NCI-H526 (cell line): ENCODE measurements around the gene GCC1.
A peak's percentile ranks its signal among the peaks of the same experiment; 100 is the strongest.

ENCODE experiments used
- DNase-seq, 2 experiments: peaks; one replicate each; lab custom pipeline; 2025; lab: John Stamatoyannopoulos, UW

Gene GCC1

GRCh38 chr7:127585044-127585953 is at the start of gene GCC1:
GCC1 (minus strand) TSS chr7:127585596; CDS start chr7:127585182, 414 bp downstream.
- peak; percentile 64 to 93 for DNase-seq

GRCh38 chr7:127632276-127632910 is 47.0 kb upstream of the GCC1 start:
- DNase-seq, result no peak

GRCh38 chr7:127629268-127629854 is 44.0 kb upstream of the GCC1 start:
- DNase-seq, result peak; percentile 24 to 65

- DNase-seq, result no peak
Observed at GRCh38 chr7:127628445-127628844, 43.0 kb upstream of the GCC1 start.

- no peak for DNase-seq
Observed at GRCh38 chr7:127625331-127625730, 39.9 kb upstream of the GCC1 start.

- DNase-seq, result no peak
Observed at GRCh38 chr7:127620406-127621233, 35.2 kb upstream of the GCC1 start.

- DNase-seq, result no peak
Observed at GRCh38 chr7:127619681-127620405, 34.4 kb upstream of the GCC1 start.

- no peak for DNase-seq
Observed at GRCh38 chr7:127618775-127619174, 33.4 kb upstream of the GCC1 start.

- no peak for DNase-seq
Observed at GRCh38 chr7:127618042-127618441, 32.6 kb upstream of the GCC1 start, which contains the start of gene PAX4. PAX4 (minus strand) TSS chr7:127618142; CDS start chr7:127615928, 2,214 bp downstream.

- DNase-seq, result no peak
Observed at GRCh38 chr7:127616724-127617123, 31.3 kb upstream of the GCC1 start.

GRCh38 chr7:127612263-127612662 is 26.9 kb upstream of the GCC1 start:
- no peak for DNase-seq

GRCh38 chr7:127609297-127609696 is 23.9 kb upstream of the GCC1 start:
- no peak for DNase-seq

- no peak for DNase-seq
Observed at GRCh38 chr7:127608446-127608845, 23.1 kb upstream of the GCC1 start.

- no peak for DNase-seq
Observed at GRCh38 chr7:127600885-127601284, 15.5 kb upstream of the GCC1 start.

- DNase-seq, result peak in 1 of 2 experiments; percentile 25
Observed at GRCh38 chr7:127598318-127598717, 12.9 kb upstream of the GCC1 start.

- no peak for DNase-seq
Observed at GRCh38 chr7:127595737-127596136, 10.3 kb upstream of the GCC1 start.

- no peak for DNase-seq
Observed at GRCh38 chr7:127594490-127594889, 9.1 kb upstream of the GCC1 start.

- no peak for DNase-seq
Observed at GRCh38 chr7:127592550-127592949, 7.2 kb upstream of the GCC1 start.

- no peak for DNase-seq
Observed at GRCh38 chr7:127591591-127591990, 6.2 kb upstream of the GCC1 start.

- no peak for DNase-seq
Observed at GRCh38 chr7:127591189-127591588, 5.8 kb upstream of the GCC1 start.

- no peak for DNase-seq
Observed at GRCh38 chr7:127589896-127590295, 4.5 kb upstream of the GCC1 start.
